Fibroblast of mammary gland (primary cell): Measurements from ENCODE around the gene TET3.

ENCODE experiments used
- DNase-seq: peaks from one replicate; pipeline ENCODE4 v3.0.0-alpha.2; 2010; ENCODE audit warnings: low read depth
- H3K4me3 ChIP-seq: 2 replicates; pipeline ENCODE4 v1.5.1; 2011; ENCODE audit warnings: low read depth, mild to moderate bottlenecking, low read length, moderate library complexity; ENCODE audit not compliant: control insufficient read depth
- CTCF ChIP-seq: conservative IDR thresholded peaks from 2 replicates; pipeline ENCODE4 v1.5.1; 2011; ENCODE audit warnings: low read depth, low read length, inconsistent platforms; ENCODE audit not compliant: control insufficient read depth, insufficient read depth

The TET3 gene

GRCh38 chr2:73993376-73993775 is 8.7 kb downstream of the TET3 start:
- DNase-seq: no peak
- TF ChIP-seq CTCF: no peak
- H3K4me3 ChIP-seq: no peak overlapping the region

- no peak for DNase-seq
- no peak overlapping the region for H3K4me3 ChIP-seq
- TF ChIP-seq CTCF: no peak
These were observed 9.1 kb downstream of the TET3 start for GRCh38 chr2:73993778-73994177.

GRCh38 chr2:73994178-73994831 is 9.6 kb downstream of the TET3 start:
- H3K4me3 ChIP-seq: no peak overlapping the region
- no peak for TF ChIP-seq CTCF
- no peak for DNase-seq

- no peak for DNase-seq
- no peak overlapping the region for H3K4me3 ChIP-seq
- no peak for TF ChIP-seq CTCF
These were observed 11.1 kb downstream of the TET3 start for GRCh38 chr2:73995810-73996209.

GRCh38 chr2:73997813-73998212 is 13.1 kb downstream of the TET3 start:
- H3K4me3 ChIP-seq: no peak overlapping the region
- no peak for TF ChIP-seq CTCF
- DNase-seq: no peak

- TF ChIP-seq CTCF: no peak
- H3K4me3 ChIP-seq: no peak overlapping the region
- no peak for DNase-seq
These were observed 13.7 kb downstream of the TET3 start for GRCh38 chr2:73998451-73998850.

GRCh38 chr2:73998933-73999332 is 14.2 kb downstream of the TET3 start:
- TF ChIP-seq CTCF: no peak
- no peak for DNase-seq
- no peak overlapping the region for H3K4me3 ChIP-seq
